ENCODE data around the gene MFSD2B. TPM values are rescaled to one million over a fixed set of nuclear protein-coding genes. Genes with fewer than 3 reads are reported as not detected.

Gene MFSD2B
- total and polyA plus RNA-seq, 10 of the 15 experiments (the other 5 are each of a cell fraction or from before 2014, with no cell fraction given): 0.07 to 0.51 (median 0.16) TPM; not detected in 4

- ATAC-seq (no peak), DNase-seq (ENCODE audit: low read depth, low spot score) (no peak), FAIRE-seq (no peak)
- no TSS peak for BruUV-seq (replicated peaks)
- POLR2A ChIA-PET: no interaction called here
- TF ChIP-seq CREB1 (IDR thresholded peaks at IDR 0.05; ENCODE audit: low read depth) (no peak), MEF2A (IDR thresholded peaks at IDR 0.05; ENCODE audit: insufficient read depth, low read depth, low read length) (no peak), CTCF (IDR thresholded peaks at IDR 0.05 in 2 of 3, conservative IDR thresholded peaks at IDR 0.05 in 1 of 3; ENCODE audit: control insufficient read depth in 2 of 3, extremely low read depth in 1 of 3, insufficient read depth in 1 of 3, low read depth in 3 of 3, low read length in 3 of 3) (no peak), EZH2 (IDR thresholded peaks at IDR 0.05; ENCODE audit: borderline replicate concordance, control insufficient read depth, low read depth, low read length) (no peak), RELB (IDR thresholded peaks at IDR 0.05; ENCODE audit: low read depth) (no peak), SKIL (IDR thresholded peaks at IDR 0.05; ENCODE audit: low read depth, poor library complexity, severe bottlenecking) (no peak), ZBED1 (IDR thresholded peaks at IDR 0.05; ENCODE audit: borderline replicate concordance) (no peak), BRCA1 (IDR thresholded peaks at IDR 0.05; ENCODE audit: low read depth, low read length) (no peak)
- Histone ChIP-seq H3K27me3 (replicated peaks in 1 of 2; ENCODE audit: control insufficient read depth in 2 of 2, insufficient read depth in 2 of 2, low read length in 1 of 2) (no peaks in the 10 kb centered on the region), H3K27ac (ENCODE audit: control insufficient read depth, insufficient read depth) (no peak overlapping the region), H2AFZ (ENCODE audit: control insufficient read depth, low read depth, low read length) (no peak overlapping the region), H3K79me2 (ENCODE audit: control insufficient read depth, insufficient read depth, low read length) (no peaks in the 10 kb centered on the region), H3K9me3 (replicated peaks; ENCODE audit: control insufficient read depth, insufficient read depth, low read length) (no peaks in the 10 kb centered on the region), H3K36me3 (ENCODE audit: control insufficient read depth in 2 of 2, insufficient read depth in 2 of 2, low read length in 1 of 2) (peaks cover 0 to 8% of the 10 kb centered on the region in 2 experiments; a peak in 3 of 4 replicates), H3K4me1 (ENCODE audit: control insufficient read depth, insufficient read depth, low read length) (no peaks in the 10 kb centered on the region), H3K4me3 (no peak overlapping the region), H3K9ac (ENCODE audit: control insufficient read depth, insufficient read depth, low read length) (no peak overlapping the region), H4K20me1 (ENCODE audit: control insufficient read depth, insufficient read depth) (no peaks in the 10 kb centered on the region), H3K4me2 (ENCODE audit: control insufficient read depth, insufficient read depth) (no peak overlapping the region)
- intact Hi-C loops (cut with micrococcal nuclease; ENCODE audit: unreplicated experiment) (no loop called here), in situ Hi-C loops (cut with MboI) (no loop called here)
- 80% methylated on average over 12 of the region's 16 CpGs for WGBS (ENCODE audit: insufficient coverage, insufficient replicate concordance, low lambda C conversion rate, missing lambda C conversion rate)
- RAD21 ChIA-PET (ENCODE audit: unreplicated experiment): interaction anchor here (1.3 kb wide), 1 partner anchor 61 kb away, joined by 3 read pairs; the partner anchor contains the start of gene TP53I3
- SMC1A ChIA-PET (ENCODE audit: uncharacterized antibody, unreplicated experiment): no interaction called here
- CTCF ChIA-PET: no interaction called here
These were observed 13.2 kb downstream of the MFSD2B start for GRCh38 chr2:24022975-24023575.
